ENCODE data around the gene METTL1. TPM values are rescaled to one million over a fixed set of nuclear protein-coding genes. Genes with fewer than 3 reads are reported as not detected.

Gene METTL1
- total and polyA plus RNA-seq, 2 experiments from 2014 or later = 18.9 to 39.5 TPM

DNA sequence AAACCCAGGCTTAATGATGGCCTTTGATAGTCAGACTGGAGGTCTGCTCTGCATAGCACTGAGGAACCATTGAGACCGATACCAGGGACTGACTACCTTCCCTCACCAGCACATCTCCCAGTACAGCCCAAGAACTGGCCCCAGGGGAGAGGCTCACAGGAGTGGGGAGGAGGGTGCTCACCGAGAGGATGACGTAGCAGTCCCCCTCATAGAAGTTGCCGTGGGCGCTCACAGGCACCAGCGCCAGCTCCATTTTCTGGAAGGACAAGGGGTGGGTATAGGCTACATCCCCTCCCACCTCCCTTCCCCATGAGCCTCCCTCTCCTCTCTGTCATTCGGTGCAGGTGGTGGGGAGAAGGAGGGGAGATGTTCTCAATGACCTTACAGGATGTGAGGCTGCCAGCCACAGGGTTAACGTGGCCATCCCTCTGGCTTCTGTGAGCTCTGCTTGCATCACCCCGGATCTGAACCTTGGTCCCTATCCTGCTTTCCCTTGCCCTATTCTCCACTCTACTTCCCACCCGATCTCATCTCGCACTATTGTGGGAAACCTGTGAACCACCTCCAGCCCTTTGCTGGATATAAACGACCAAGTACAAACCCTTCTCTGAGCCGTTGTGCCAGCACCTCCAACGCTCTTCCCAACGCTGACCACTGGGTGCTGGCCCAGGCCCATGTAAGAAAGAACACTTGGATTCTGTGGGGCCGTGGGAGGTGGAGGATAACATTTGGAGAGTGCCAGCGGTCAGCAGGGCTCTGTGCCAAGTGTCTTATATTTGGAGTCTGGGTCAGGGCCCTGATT lies 42.3 kb upstream of the METTL1 start:
- Mint-ChIP-seq H3K27me3 (ENCODE audit: insufficient read depth, low read depth, poor library complexity) (peaks cover 14% of the 10 kb centered on the region), H3K9me3 (no peaks in the 10 kb centered on the region), H3K4me3 (peak overlapping the region; percentile 49; the same call in 1 of the 3 replicates), H3K4me1 (peaks cover 11% of the 10 kb centered on the region), H3K27ac (no peak overlapping the region), H3K36me3 (ENCODE audit: low read depth) (peaks cover 6% of the 10 kb centered on the region; the same call in 1 of the 3 replicates)
- no peak for DNase-seq (ENCODE audit: low spot score)
- Histone ChIP-seq H3F3A (replicated peaks; ENCODE audit: low read depth) (peaks cover 7% of the 10 kb centered on the region; the same call in 1 of the 2 replicates), H2AFZ (no peak overlapping the region), H3K27me3 (ENCODE audit: insufficient read depth) (no peaks in the 10 kb centered on the region), H3K4me2 (0 out of 2 replicates have a peak overlapping the region, but pooled peaks have one; percentile 55), H4K20me1 (replicated peaks; ENCODE audit: insufficient read depth) (no peaks in the 10 kb centered on the region; the same call in 1 of the 2 replicates), H3K36me3 (ENCODE audit: insufficient read depth) (no peaks in the 10 kb centered on the region), H3K27ac (ENCODE audit: low read depth) (no peak overlapping the region), H3K79me2 (replicated peaks; ENCODE audit: insufficient read depth) (no peaks in the 10 kb centered on the region), H3K4me3 (no peak overlapping the region), H3K9me2 (ENCODE audit: insufficient read depth) (no peaks in the 10 kb centered on the region; the same call in 1 of the 2 replicates), H3K4me1 (ENCODE audit: insufficient read depth) (0 out of 2 replicates have a peak, but pooled peaks cover 5% of the 10 kb centered on the region)
- ATAC-seq = peak; percentile 42
- TF ChIP-seq, protein P1, sequence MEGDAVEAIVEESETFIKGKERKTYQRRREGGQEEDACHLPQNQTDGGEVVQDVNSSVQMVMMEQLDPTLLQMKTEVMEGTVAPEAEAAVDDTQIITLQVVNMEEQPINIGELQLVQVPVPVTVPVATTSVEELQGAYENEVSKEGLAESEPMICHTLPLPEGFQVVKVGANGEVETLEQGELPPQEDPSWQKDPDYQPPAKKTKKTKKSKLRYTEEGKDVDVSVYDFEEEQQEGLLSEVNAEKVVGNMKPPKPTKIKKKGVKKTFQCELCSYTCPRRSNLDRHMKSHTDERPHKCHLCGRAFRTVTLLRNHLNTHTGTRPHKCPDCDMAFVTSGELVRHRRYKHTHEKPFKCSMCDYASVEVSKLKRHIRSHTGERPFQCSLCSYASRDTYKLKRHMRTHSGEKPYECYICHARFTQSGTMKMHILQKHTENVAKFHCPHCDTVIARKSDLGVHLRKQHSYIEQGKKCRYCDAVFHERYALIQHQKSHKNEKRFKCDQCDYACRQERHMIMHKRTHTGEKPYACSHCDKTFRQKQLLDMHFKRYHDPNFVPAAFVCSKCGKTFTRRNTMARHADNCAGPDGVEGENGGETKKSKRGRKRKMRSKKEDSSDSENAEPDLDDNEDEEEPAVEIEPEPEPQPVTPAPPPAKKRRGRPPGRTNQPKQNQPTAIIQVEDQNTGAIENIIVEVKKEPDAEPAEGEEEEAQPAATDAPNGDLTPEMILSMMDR (conservative IDR thresholded peaks at IDR 0.05; ENCODE audit: low read depth in 2 of 2) = peak; percentile 14 to 37; a peak in 2 of 4 replicates
- no peak for TF ChIP-seq JUNB (IDR thresholded peaks at IDR 0.05; ENCODE audit: unreplicated experiment)
- TF ChIP-seq EZH2 (IDR thresholded peaks at IDR 0.05; ENCODE audit: low read depth, unreplicated experiment) = no peak
- TF ChIP-seq, protein P2, sequence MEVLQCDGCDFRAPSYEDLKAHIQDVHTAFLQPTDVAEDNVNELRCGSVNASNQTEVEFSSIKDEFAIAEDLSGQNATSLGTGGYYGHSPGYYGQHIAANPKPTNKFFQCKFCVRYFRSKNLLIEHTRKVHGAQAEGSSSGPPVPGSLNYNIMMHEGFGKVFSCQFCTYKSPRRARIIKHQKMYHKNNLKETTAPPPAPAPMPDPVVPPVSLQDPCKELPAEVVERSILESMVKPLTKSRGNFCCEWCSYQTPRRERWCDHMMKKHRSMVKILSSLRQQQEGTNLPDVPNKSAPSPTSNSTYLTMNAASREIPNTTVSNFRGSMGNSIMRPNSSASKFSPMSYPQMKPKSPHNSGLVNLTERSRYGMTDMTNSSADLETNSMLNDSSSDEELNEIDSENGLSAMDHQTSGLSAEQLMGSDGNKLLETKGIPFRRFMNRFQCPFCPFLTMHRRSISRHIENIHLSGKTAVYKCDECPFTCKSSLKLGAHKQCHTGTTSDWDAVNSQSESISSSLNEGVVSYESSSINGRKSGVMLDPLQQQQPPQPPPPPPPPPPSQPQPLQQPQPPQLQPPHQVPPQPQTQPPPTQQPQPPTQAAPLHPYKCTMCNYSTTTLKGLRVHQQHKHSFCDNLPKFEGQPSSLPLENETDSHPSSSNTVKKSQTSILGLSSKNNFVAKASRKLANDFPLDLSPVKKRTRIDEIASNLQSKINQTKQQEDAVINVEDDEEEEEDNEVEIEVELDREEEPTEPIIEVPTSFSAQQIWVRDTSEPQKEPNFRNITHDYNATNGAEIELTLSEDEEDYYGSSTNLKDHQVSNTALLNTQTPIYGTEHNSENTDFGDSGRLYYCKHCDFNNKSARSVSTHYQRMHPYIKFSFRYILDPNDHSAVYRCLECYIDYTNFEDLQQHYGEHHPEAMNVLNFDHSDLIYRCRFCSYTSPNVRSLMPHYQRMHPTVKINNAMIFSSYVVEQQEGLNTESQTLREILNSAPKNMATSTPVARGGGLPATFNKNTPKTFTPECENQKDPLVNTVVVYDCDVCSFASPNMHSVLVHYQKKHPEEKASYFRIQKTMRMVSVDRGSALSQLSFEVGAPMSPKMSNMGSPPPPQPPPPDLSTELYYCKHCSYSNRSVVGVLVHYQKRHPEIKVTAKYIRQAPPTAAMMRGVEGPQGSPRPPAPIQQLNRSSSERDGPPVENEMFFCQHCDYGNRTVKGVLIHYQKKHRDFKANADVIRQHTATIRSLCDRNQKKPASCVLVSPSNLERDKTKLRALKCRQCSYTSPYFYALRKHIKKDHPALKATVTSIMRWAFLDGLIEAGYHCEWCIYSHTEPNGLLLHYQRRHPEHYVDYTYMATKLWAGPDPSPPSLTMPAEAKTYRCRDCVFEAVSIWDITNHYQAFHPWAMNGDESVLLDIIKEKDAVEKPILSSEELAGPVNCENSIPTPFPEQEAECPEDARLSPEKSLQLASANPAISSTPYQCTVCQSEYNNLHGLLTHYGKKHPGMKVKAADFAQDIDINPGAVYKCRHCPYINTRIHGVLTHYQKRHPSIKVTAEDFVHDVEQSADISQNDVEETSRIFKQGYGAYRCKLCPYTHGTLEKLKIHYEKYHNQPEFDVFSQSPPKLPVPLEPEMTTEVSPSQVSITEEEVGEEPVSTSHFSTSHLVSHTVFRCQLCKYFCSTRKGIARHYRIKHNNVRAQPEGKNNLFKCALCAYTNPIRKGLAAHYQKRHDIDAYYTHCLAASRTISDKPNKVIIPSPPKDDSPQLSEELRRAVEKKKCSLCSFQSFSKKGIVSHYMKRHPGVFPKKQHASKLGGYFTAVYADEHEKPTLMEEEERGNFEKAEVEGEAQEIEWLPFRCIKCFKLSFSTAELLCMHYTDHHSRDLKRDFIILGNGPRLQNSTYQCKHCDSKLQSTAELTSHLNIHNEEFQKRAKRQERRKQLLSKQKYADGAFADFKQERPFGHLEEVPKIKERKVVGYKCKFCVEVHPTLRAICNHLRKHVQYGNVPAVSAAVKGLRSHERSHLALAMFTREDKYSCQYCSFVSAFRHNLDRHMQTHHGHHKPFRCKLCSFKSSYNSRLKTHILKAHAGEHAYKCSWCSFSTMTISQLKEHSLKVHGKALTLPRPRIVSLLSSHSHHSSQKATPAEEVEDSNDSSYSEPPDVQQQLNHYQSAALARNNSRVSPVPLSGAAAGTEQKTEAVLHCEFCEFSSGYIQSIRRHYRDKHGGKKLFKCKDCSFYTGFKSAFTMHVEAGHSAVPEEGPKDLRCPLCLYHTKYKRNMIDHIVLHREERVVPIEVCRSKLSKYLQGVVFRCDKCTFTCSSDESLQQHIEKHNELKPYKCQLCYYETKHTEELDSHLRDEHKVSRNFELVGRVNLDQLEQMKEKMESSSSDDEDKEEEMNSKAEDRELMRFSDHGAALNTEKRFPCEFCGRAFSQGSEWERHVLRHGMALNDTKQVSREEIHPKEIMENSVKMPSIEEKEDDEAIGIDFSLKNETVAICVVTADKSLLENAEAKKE (CRISPR knock-in tag; IDR thresholded peaks at IDR 0.05) = no peak
